GM21737 (cell line): ENCODE results near the gene C1GALT1.
A peak's percentile ranks its signal among the peaks of the same experiment; 100 is the strongest.
"Not testable (repeated sequence)": the region's sequence is repeated elsewhere in the genome, so short reads cannot be mapped to it uniquely, and the experiment has no call there.

Source experiments
- ATAC-seq: cut with Tn5 transposase; IDR thresholded peaks from one replicate; pipeline ENCODE4 v1.9.1; 2021; ENCODE audit warnings: mild to moderate bottlenecking, moderate library complexity; ENCODE audit not compliant: unreplicated experiment

The C1GALT1 gene

GRCh38 chr7:7182156-7183060 is at the start of gene C1GALT1:
TSS of gene C1GALT1 (plus strand) at chr7:7182544. CDS start at chr7:7234320, 51,776 bp downstream.
- peak; percentile 82 for ATAC-seq

GRCh38 chr7:7134046-7134445 is 48.3 kb upstream of the C1GALT1 start:
- no peak for ATAC-seq

- ATAC-seq, result no peak
Measured at GRCh38 chr7:7135074-7135473, 47.3 kb upstream of the C1GALT1 start.

GRCh38 chr7:7135924-7136323 is 46.4 kb upstream of the C1GALT1 start:
- not testable (repeated sequence) for ATAC-seq

GRCh38 chr7:7136466-7137381 is 45.6 kb upstream of the C1GALT1 start:
- no peak for ATAC-seq

GRCh38 chr7:7138897-7139296 is 43.4 kb upstream of the C1GALT1 start:
- no peak for ATAC-seq

- not testable (repeated sequence) for ATAC-seq
Measured at GRCh38 chr7:7143404-7143803, 38.9 kb upstream of the C1GALT1 start.

- not testable (repeated sequence) for ATAC-seq
Measured at GRCh38 chr7:7145151-7145550, 37.2 kb upstream of the C1GALT1 start.

GRCh38 chr7:7146837-7147236 is 35.5 kb upstream of the C1GALT1 start:
- no peak for ATAC-seq

GRCh38 chr7:7148798-7149481 is 33.4 kb upstream of the C1GALT1 start:
- no peak for ATAC-seq

- no peak for ATAC-seq
Measured at GRCh38 chr7:7151285-7151684, 31.1 kb upstream of the C1GALT1 start.

GRCh38 chr7:7151865-7152264 is 30.5 kb upstream of the C1GALT1 start:
- no peak for ATAC-seq

- no peak for ATAC-seq
Measured at GRCh38 chr7:7152315-7152714, 30.0 kb upstream of the C1GALT1 start.

GRCh38 chr7:7154355-7154754 is 28.0 kb upstream of the C1GALT1 start:
- not testable (repeated sequence) for ATAC-seq

GRCh38 chr7:7156663-7157062 is 25.7 kb upstream of the C1GALT1 start:
- ATAC-seq, result no peak

GRCh38 chr7:7157177-7157886 is 25.0 kb upstream of the C1GALT1 start:
- ATAC-seq, result peak; percentile 67

- ATAC-seq, result peak; percentile 9
Measured at GRCh38 chr7:7157887-7158271, 24.5 kb upstream of the C1GALT1 start.

- no peak for ATAC-seq
Measured at GRCh38 chr7:7159063-7159658, 23.2 kb upstream of the C1GALT1 start.

GRCh38 chr7:7164591-7164990 is 17.8 kb upstream of the C1GALT1 start:
- no peak for ATAC-seq

- ATAC-seq, result no peak
Measured at GRCh38 chr7:7165372-7165771, 17.0 kb upstream of the C1GALT1 start.
